Stimulated activated CD4-positive, alpha-beta T cell treated with anti-CD3 and anti-CD28 coated beads, TNF-alpha, amount 100 ng/mL, for 1 hour (primary cell): ENCODE data around the gene RUFY4.
"Not testable (repeated sequence)": the region's sequence is repeated elsewhere in the genome, so short reads cannot be mapped to it uniquely, and the experiment has no call there.

Experiments used
- DNase-seq, 3 donors: peaks; one replicate each; pipeline ENCODE4 v3.0.0-alpha.2; 2020; ENCODE audit warnings: low read depth in 3 of 3, low spot score in 1 of 3

Gene RUFY4

GRCh38 chr2:218030409-218031195 lies 38.5 kb upstream of the RUFY4 start:
- no peak for DNase-seq

GRCh38 chr2:218031261-218031660 lies 37.8 kb upstream of the RUFY4 start:
- DNase-seq, result no peak

GRCh38 chr2:218031771-218032257 lies 37.2 kb upstream of the RUFY4 start:
- no peak for DNase-seq

GRCh38 chr2:218032336-218033171 lies 36.5 kb upstream of the RUFY4 start:
- no peak for DNase-seq

- DNase-seq, result no peak
Measured at GRCh38 chr2:218033208-218033589, 35.9 kb upstream of the RUFY4 start.

GRCh38 chr2:218033590-218034496 lies 35.2 kb upstream of the RUFY4 start:
- no peak for DNase-seq

- peak in 2 of 3 donors; percentile 27 to 38 for DNase-seq
Measured at GRCh38 chr2:218034497-218035213, 34.4 kb upstream of the RUFY4 start.

- DNase-seq, result no peak
Measured at GRCh38 chr2:218035463-218036100, 33.5 kb upstream of the RUFY4 start.

- no peak for DNase-seq
Measured at GRCh38 chr2:218036371-218036770, 32.7 kb upstream of the RUFY4 start.

- no peak for DNase-seq
Measured at GRCh38 chr2:218039171-218039570, 29.9 kb upstream of the RUFY4 start.

- no peak for DNase-seq
Measured at GRCh38 chr2:218040883-218041282, 28.2 kb upstream of the RUFY4 start.

GRCh38 chr2:218041302-218042168 lies 27.5 kb upstream of the RUFY4 start:
- DNase-seq, result no peak

- DNase-seq, result no peak
Measured at GRCh38 chr2:218043100-218043499, 26.0 kb upstream of the RUFY4 start.

- DNase-seq, result no peak
Measured at GRCh38 chr2:218043701-218044109, 25.3 kb upstream of the RUFY4 start.

- not testable (repeated sequence) for DNase-seq
Measured at GRCh38 chr2:218044599-218044998, 24.5 kb upstream of the RUFY4 start.

- no peak for DNase-seq
Measured at GRCh38 chr2:218046238-218046637, 22.8 kb upstream of the RUFY4 start.

GRCh38 chr2:218047536-218048225 lies 21.4 kb upstream of the RUFY4 start:
- DNase-seq, result no peak

GRCh38 chr2:218051903-218052302 lies 17.1 kb upstream of the RUFY4 start:
- no peak for DNase-seq
